GM21723 (cell line): ENCODE measurements around the gene TMEM79.

ENCODE experiments used
- ATAC-seq: cut with Tn5 transposase; IDR thresholded peaks from one replicate; pipeline ENCODE4 v1.9.1; 2021; ENCODE audit warnings: mild to moderate bottlenecking, moderate library complexity; ENCODE audit not compliant: unreplicated experiment

TMEM79 gene, protein sequence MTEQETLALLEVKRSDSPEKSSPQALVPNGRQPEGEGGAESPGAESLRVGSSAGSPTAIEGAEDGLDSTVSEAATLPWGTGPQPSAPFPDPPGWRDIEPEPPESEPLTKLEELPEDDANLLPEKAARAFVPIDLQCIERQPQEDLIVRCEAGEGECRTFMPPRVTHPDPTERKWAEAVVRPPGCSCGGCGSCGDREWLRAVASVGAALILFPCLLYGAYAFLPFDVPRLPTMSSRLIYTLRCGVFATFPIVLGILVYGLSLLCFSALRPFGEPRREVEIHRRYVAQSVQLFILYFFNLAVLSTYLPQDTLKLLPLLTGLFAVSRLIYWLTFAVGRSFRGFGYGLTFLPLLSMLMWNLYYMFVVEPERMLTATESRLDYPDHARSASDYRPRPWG

DNA sequence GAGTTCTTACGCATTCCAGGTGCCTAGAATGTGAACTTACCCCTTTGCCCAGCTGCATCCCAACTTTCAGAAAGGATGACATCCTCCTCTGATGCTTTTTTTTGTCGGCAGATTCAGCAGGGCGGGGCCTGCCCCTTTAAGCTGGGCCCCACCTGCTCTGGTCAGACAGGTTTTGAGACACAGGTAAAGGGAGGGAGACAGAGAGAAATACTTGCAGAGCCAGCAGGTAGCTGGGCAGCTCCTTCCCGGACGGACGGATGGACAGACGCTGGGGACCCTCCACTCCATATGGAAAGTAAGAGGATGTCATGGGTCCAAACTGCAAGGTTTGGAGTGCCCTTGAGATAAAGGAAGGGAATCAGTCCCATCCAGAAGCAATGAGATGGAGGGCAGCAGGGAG lies at the start of gene TMEM79:
TMEM79 (plus strand) TSS at position 214 of the 400 bp plus-strand sequence. CDS start 902 bp downstream, outside the sequence.
- no peak for ATAC-seq

DNA sequence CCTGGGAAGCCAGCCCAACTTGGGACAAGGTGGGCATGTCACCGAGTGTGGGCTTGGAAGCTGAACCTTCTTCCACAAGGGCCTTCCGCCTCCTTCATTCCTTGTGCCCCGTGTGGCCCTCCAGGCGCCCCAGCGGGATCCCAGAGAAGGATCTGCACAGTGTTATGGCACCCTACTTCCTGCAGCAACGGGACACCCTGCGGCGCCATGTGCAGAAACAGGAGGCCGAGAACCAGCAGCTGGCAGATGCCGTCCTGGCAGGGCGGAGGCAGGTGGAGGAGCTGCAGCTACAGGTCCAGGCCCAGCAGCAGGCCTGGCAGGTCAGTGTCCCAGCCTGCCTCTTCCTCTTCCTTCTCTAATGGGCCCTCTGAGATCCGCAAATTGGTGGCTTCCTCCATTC lies 48.0 kb upstream of the TMEM79 start:
- ATAC-seq, result no peak

DNA sequence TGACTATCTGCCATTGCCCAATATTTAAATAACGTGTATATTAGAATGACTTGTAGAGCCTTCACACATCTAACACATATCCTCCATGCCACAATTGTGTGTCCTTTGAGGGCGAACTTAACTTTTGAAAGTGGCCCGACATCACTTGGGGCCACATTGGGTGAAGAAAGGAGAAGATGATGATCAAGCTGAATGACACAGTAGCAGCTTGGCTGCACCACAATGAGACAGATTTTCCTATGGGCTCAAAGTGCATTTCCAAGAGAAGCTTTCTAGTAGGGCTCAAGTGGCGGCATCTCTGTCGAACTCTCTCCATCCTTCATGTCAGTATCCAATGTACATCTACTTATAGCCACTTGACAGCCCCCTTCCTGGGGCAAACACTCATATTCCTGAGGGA lies 45.9 kb upstream of the TMEM79 start:
- ATAC-seq, result no peak

DNA sequence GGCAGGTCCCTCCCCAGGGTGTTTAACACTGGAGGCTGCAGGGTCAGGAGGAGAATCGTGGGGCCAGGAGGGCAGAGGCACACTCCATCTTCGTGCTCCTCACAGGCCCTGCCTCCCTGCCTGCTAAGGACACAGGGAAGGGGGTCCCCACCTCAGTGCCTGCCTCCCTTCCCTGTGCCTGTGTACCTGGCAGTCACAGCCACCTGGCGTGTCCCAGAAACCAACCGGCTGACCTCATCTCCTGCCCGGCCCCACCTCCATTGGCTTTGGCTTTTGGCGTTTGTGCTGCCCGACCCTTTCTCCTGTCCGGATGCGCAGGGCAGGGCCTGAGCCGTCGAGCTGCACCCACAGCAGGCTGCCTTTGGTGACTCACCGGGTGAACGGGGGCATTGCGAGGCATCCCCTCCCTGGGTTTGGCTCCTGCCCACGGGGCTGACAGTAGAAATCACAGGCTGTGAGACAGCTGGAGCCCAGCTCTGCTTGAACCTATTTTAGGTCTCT lies 42.8 kb upstream of the TMEM79 start:
- no peak for ATAC-seq

DNA sequence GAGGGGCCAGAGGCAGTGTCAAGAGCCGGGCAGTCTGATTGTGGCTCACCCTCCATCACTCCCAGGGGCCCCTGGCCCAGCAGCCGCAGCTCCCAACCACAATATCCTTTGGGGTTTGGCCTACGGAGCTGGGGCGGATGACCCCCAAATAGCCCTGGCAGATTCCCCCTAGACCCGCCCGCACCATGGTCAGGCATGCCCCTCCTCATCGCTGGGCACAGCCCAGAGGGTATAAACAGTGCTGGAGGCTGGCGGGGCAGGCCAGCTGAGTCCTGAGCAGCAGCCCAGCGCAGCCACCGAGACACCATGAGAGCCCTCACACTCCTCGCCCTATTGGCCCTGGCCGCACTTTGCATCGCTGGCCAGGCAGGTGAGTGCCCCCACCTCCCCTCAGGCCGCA lies 42.2 kb upstream of the TMEM79 start, which contains the start of gene BGLAP:
BGLAP (plus strand) TSS at position 259 of the 400 bp plus-strand sequence; CDS start at position 307, 48 bp downstream.
- no peak for ATAC-seq

DNA sequence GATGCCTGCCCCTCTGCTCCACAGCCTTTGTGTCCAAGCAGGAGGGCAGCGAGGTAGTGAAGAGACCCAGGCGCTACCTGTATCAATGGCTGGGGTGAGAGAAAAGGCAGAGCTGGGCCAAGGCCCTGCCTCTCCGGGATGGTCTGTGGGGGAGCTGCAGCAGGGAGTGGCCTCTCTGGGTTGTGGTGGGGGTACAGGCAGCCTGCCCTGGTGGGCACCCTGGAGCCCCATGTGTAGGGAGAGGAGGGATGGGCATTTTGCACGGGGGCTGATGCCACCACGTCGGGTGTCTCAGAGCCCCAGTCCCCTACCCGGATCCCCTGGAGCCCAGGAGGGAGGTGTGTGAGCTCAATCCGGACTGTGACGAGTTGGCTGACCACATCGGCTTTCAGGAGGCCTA lies 41.4 kb upstream of the TMEM79 start:
- no peak for ATAC-seq

DNA sequence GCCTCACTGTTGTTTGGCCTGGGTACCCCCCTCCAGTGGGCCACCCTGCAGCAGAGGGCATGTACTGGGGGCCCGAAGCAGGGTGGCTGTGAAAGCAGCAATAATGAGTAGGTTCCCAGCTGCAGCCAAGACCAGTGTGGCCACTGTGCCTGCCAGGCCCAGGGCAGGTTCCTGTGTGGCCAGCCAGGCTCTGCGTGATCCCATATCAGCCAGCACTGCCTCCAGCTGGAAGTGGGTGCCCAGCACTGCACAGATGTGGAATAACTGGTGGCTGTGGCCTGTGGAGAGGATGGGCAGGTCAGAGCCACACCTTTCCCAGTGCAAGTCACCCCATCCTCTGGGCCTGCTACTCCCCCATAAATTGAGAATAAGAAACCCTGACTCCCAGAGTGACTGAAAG lies 40.0 kb upstream of the TMEM79 start:
- no peak for ATAC-seq

DNA sequence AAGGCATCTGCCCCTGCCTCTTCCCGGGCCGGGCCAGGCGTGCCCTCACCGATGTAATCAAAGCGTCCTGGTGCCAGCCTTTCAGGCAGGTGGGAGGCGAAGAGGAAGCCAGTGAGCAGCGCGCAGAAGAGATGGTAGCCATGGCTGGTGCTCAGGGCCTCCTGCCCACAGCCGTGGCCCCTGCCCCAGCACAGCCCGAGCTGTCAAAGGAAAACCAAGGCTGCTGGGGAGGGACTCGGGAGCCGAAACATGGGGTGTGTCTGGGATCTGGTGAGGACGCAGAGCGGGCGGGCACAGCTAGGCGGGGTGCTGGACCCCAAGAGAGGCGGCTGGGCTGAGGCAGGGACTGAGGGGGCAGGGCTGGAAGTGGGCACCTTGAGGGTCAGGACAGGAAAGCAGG lies 39.4 kb upstream of the TMEM79 start:
- no peak for ATAC-seq

DNA sequence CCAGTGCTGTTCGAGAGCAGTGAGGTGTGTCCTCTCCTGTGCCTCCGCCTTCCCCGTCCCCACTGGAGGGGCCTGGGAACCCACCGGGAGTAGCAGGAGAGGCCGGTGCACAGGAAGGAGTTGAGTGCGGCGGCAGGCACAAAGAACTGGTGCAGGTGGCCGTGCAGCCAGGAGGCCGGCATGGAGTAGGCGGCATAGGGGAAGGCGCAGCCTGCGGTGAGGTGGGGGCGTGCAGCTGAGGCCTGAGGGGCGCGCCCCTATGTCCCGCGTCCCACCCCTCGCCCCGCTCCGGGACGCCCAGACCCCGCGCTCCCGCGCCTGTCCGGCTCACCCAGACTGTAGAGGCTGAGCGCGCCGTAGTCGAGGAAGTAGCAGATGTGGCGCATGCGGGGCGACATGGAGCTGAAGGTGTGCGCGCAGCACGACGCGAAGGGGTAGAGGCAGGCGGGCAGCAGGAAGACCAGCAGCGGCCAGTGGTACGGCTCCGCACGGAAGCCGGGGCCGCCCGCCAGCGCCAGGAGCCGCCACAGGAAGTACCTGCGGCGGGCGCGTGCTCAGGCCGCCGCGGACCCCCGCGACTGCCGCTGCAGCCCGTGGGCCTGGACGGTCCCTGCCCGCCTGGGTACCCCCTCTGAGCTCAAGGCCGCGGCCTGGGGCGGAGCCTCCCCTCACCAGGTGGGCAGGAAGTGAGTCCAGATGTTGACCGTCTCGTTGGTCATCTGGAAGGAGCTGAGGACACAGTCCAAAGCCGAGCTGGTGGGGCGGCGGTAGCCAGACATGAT lies 38.5 kb upstream of the TMEM79 start:
- no peak for ATAC-seq

DNA sequence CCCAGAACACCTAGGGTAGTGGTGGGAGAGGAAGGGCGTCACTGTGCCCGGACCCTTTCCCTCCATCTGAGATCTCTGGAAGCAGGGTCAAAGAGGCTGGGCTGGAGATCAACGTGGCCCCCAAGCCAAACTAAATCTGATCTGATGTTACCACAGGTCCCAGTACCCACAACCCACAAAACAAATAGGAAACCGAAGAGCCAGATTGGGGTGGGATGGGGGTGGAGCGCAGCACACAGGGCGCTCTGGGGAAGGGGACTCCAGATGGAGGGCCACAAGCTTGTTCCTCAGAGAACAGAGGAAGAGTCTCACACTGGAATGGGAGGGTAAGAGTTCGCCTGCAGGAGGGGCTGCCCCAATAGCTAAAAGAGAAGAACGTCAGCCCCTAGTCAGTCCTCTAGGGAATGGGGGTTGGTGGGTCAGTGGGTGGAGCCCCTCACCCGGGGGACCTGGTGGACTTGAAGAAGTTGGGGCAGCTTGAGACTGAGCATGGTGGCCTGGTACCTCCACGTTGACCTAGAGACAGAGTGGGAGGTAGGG lies 37.8 kb upstream of the TMEM79 start:
- ATAC-seq, result no peak

DNA sequence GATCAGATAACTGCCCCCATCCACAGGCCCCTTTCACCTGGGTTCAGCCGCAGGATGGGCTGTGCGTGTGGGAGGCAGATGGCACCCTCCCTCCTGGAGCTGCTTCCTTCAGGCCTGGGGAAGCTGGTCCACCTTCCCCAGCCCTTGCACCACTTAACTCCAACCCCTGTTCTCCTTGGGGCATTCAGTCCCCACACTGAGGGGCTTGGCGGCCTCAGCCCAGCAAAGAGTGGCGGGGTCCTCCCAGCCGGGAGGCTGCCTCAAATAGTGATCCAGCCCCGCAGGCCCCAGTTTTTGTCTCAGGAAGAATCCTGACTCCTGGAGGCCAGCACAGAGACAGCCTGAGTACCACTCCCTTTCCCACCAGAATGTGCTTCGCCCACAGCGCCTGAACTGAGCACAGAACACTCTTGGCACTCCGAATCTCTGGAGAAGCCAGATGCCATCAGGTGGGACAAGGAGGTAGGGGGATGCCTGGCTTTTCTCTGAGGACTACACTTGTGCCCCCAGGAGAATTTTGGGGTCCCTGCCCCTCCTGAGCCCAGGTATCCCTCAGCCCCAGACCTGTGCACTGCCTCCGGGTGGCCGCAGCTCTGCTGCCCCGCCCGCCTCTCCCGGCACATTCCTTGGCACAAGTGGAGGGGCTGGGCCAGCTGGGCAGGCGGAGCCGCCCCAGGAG lies 37.2 kb upstream of the TMEM79 start:
- no peak for ATAC-seq

DNA sequence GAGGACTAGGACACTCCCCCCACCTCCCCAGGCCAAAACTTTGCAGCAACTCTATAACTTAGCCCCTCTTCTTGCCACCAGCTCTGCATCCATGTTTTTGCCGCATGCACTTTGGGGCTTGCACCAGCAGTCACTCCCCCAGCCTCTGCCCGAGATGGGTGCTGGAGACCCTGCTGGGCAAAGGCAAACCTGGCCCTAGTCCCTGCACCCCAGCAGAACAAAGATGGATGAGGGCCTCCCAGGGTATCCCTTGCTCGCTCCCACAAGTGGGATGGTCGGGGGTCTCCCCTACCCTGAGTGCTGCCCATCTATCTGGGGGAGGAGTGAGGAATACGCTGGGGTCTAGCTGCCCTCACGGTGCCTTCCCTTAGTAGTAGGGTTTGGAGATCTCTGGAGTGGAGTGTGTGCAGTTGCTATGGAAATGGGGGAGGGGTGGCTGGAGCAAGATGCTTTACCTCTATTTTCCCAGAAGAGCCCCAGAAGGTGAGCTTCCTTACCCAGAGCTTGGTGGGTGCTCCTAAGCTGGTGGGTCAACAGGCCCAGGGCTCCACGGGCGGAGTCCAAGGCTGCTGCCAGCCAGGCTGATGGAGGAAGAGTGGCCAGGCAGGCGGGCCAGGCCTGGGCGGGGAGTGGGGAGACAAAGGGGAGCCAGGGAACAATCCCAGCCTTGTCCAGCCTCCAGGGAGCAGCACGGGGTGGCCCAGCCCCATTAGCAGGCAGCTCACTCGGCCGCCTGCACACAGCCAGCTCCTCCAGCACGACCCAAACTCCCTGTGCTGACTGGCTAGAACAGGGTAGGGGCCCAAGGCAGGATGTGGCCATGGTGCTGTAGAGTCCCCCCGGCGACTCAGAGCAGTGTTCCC lies 36.4 kb upstream of the TMEM79 start, which contains the start of gene PAQR6:
PAQR6 (minus strand) TSS at position 597 of the 863 bp plus-strand sequence. CDS start 1,325 bp downstream, outside the sequence.
- no peak for ATAC-seq

DNA sequence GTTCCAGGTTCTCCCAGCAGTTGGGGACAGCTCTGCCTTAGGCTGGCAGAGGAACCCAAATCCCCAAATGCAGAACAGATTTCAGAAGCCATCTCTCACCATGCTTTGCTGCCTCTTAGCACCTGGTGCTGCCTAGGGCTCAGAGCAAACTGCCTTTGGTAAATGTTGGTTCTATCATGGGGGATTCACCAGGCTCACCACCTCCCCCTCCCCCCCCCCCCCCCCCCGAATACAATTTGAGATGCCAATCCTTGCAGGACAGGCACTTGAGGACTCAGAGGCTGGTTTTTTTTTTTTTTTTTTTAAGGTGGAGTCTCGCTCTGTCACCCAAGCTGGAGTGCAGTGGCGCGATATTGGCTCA lies 35.8 kb upstream of the TMEM79 start:
- no peak for ATAC-seq

DNA sequence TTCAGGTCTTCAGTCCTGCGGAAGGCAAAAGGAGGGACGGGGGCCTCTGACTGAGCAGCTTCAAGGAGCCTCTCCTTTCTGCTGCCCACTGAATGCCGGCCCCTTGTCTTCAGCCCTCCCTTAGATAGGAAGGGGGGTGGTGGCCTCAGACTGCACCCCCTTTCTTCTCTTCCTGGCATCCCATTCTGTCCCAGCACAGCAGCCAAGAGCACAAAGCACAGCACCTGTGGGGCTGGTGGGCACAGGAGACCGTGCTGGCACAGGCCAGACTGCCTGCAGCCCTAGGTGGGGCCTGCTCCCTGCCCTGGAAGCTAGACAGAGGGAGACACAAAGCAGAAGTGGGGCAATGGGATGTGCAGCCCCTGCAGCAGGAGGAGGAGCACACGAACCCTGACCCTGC lies 34.5 kb upstream of the TMEM79 start:
- no peak for ATAC-seq

DNA sequence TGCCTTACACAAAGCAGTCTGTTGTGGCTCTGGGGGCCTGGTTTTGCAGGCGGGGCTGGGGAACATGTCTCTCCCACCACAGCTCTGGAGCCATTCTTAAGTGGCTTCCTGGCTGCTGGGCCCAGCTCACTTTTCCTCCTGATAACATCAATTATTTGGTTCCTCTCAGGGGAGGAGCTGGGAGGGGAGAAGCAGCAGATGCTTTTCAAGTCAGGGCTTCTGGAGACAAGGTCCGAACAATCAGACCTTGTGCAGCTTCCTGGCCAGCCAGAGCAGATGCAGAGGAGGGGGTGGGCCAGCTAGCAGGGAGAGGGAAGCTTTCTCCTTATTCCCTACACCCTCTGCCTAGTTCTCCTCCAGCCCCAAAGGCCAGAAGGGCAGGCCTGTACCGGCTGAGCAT lies 32.6 kb upstream of the TMEM79 start:
- ATAC-seq, result no peak

DNA sequence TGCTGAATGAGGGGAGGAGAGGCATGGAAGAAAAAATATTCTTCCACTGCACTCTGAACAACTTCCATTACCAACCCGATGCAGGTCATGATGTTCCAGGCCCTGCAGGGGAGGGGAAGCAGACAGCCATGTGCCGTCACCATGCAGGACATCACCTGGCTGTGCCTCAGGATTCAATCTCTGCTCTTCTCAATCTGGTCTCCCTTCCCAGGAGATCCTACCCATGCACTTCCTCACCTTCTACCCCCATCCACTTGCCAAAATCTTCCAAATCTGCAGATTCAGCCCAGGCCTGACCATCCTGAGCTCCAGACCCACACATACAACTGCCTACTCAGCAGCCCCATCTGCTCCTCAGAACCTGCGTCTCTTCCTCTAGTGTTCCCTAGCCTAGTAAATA lies 30.5 kb upstream of the TMEM79 start:
- ATAC-seq, result no peak

DNA sequence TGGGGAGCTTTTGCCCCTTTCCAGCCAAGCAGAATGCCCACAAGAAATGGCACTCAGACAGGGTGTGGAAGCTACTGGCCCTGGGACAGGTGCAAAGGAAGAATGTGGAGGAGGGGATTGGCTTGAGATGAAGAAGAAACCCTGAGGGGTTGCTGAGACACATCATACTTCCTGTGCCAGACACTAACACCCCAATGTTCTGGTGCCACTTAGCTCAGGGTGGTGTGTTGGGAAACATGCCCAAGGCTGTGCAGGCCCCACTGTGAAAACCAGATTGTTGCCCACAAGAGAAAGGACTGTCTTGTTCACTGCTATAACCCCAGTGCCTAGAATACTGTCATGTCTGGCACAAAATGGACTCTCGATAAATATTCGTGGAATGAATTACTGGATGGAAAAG lies 26.4 kb upstream of the TMEM79 start:
- ATAC-seq, result no peak

DNA sequence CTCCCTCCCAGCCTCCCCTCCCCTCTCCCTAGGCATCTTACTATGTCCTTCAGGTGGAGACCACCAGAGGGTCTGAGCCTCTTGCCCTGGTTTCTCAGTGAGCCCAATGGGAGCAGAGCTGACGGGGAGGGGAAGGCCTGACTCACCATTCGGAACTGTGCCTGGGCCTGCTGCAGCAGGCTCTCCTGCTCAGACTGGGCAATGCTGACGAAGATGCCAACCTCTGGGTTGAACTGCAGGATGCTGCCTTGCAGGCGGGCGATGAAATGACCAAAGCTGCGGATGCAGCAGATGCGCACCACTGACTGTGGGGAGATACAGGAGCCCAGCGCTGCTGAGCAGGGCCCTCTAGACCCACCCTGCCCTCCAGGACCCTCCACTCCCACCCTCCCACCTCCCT lies 25.3 kb upstream of the TMEM79 start:
- ATAC-seq, result no peak

DNA sequence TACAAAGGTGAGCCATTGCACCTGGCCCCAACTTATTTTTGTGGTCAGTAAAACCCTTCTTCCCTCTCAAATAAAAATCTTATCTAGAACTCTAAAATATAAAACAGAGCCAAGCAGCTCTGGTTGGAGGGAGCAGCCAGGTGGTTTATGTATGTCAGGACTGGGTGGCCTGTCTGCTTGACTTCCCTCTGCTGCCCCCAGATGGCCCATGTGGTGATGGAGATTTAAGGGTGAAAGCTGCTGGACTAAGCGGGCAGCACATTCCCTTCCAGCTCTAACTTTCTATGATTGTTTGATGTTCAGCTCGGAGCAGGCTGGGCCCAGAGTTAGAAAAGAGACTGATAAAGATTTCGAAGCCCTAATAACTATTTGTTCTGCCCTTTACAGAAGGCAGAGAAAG lies 24.3 kb upstream of the TMEM79 start:
- no peak for ATAC-seq

DNA sequence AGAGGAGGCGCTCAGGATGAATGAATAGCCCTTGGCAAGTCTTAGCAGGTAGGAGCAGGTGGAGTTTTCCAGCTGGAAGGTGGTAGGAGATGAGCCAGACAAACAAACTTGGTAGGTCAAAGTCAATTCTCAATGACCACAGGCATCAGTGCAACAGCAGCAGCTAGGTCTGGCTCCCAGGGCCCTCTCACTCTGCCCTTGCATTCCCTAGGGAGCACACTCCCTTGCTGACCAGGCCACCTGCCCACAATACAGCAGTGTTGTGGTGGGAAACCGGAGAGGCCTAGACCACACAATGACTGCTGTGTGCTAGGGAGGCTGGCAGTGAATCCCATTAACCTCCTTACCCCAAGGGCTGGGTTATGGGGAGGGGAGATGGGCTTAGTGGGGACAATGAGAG lies 23.2 kb upstream of the TMEM79 start:
- no peak for ATAC-seq
